HG03457 (cell line): ENCODE results near the gene HMG20A.
A peak's percentile ranks its signal among the peaks of the same experiment; 100 is the strongest.
"Not testable (repeated sequence)": the region's sequence is repeated elsewhere in the genome, so short reads cannot be mapped to it uniquely, and the experiment has no call there.

Experiments used
- ATAC-seq: cut with Tn5 transposase; IDR thresholded peaks from one replicate; pipeline ENCODE4 v1.9.1; 2021; ENCODE audit warnings: moderate number of reproducible peaks; ENCODE audit not compliant: unreplicated experiment

Gene HMG20A

DNA sequence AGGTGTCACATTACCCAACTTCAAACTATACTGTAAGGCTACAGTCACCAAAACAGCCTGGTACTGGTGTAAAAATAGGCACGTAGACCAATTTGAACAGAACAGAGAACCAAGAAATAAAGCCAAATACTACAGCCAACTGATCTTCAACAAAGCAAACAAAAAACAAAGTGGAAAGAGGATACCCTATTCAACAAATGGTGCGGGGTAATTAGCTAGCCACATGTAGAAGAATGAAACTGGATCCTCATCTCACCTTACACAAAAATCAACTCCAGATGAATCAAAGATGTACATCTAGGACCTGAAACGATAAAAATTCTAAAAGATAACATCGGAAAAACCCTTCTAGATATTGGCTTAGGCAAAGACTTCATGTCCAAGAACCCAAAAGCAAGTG lies 13.8 kb upstream of the HMG20A start:
- no peak for ATAC-seq

GRCh38 chr15:77409259-77410156 lies 11.2 kb upstream of the HMG20A start:
- ATAC-seq, result peak; percentile 61

GRCh38 chr15:77410157-77410500 lies 10.6 kb upstream of the HMG20A start:
- ATAC-seq, result not testable (repeated sequence)

GRCh38 chr15:77410701-77411618 lies 9.7 kb upstream of the HMG20A start:
- ATAC-seq, result no peak

DNA sequence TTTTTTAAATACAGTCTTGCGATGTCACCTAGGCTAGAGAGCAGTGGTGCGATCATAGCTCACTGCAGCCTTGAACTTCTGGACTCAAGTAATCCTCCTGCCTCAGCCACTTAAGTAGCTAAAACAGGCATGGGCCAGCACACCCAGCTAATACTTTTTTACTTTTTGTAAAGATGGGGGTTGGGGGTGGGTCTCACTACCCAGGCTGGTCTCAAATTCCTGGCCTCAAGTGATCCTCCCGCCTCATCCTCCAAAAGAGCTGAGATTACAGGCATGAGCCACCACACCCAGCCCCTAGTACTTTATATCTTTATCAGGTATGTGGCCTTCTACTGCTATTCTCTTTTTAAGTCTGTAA lies 9.1 kb upstream of the HMG20A start:
- ATAC-seq, result no peak

GRCh38 chr15:77412972-77413698 lies 7.6 kb upstream of the HMG20A start:
- ATAC-seq, result no peak

DNA sequence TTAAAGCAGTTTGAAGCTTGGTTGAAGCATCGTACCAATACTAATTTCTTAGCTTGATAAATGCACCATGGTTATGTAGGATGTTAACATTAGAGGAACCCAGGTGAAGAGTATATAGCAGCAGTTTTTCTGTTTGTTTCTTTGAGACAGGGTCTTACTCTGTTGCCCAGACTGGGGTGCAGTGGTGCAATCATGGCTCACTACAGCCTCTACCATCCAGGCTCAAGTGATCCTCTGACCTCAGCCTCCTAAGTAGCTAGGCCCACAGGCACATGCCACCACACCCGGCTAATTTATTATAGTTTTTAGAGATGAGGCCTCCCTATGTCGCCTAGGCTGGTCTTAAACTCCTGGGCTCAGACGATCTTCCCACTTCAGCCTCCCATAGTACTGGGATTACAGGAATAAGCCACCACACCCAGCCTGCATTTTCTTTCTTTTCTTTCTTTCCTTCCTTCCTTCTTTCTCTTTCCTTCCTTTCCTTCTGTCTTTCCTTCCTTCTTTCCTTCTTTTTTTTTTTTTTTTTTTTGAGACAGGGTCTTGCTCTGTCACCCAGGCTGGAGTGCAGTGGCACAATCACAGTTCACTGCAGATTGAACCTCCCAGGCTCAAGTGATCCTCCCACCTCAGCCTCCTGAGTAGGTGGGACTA lies 6.9 kb upstream of the HMG20A start:
- no peak for ATAC-seq

GRCh38 chr15:77414789-77415442 lies 5.8 kb upstream of the HMG20A start:
- ATAC-seq, result no peak

GRCh38 chr15:77415450-77416147 lies 5.1 kb upstream of the HMG20A start:
- ATAC-seq, result no peak

DNA sequence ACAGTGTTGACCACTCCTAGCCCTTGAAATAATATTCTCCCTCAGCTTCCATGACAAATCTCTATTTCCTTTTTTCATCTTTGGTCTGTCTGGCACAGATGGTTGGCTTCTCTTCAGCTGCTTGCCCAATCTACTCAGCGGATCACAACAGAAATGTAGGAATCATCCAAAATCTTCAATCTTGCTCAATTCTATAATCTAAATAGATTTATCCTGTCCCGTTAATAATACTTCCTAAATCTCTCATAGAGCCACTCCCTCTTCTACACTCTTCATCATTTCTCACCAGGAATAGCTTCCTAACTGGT lies 4.6 kb upstream of the HMG20A start:
- no peak for ATAC-seq

DNA sequence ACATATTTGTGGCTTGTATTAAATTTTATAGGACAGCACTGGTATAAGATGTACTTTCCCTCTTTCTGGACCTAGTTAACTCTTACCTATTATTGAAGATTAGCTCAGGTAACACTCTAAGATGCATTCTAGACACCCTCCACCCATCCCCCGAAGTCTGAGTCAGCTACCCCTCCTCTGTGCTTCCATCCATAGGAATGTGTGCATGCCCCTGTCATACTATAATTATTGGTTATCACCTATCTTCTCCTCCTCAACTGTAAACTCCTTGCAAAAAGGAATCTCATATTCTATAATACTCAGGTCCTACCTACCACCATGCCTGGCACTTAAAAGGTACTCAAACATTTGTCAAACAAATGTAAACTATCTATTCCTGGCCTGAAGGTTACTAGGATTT lies 3.7 kb upstream of the HMG20A start:
- no peak for ATAC-seq

- no peak for ATAC-seq
Measured at GRCh38 chr15:77417602-77418001, 3.1 kb upstream of the HMG20A start.

GRCh38 chr15:77418391-77418965 lies 2.2 kb upstream of the HMG20A start:
- ATAC-seq, result no peak

DNA sequence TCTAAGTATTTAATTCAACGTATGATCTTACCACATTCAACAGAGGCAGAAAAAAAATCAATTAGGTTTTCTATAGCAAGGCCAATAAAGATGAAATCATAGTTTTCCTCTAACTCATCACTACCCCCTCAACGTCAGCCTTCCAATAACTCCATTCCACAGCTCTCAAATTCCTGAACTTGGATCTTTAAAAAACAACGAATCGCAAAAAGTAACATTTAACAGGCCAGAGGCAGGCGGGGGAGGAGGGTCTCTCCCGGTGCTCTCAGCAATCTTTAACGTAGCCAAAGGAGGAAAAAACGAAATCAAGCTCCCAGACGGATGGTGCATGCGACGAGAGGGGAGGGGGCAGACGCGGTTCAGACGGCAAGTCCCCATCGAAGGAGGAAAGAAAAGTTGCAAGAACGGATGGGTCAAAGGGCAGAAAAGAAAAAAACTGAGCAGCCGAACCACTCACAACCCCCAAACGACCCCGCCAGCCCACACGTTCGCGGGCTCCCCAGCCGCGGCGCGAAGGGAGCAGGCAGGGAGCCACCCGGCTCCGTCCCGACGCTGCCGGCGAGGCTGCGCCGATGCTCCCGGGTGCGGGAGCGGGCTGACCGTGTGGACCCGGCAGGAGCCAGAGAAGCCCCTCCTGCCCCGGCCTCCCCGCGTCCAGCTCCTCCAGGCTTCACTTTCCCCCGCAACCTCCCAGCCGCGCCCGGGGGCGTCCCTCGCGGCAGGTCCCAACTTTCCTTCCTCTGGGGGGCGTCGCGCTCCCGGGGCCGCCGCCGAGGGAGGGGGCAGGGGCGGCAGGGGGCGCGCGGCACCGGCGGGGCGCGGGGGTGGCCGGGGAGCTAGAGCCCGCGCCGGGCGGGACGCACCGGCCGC lies 1.5 kb upstream of the HMG20A start:
- peak; percentile 16 for ATAC-seq

GRCh38 chr15:77419836-77420609 lies 665 bp upstream of the HMG20A start, which contains the start of gene PEAK1:
TSS of gene PEAK1 (minus strand) at chr15:77420104. CDS start at chr15:77181926, 238,178 bp downstream.
- ATAC-seq, result peak; percentile 84

GRCh38 chr15:77421370-77421700 lies 647 bp downstream of the HMG20A start:
- ATAC-seq, result no peak

- no peak for ATAC-seq
Measured at GRCh38 chr15:77425104-77425503, 4.4 kb downstream of the HMG20A start.

DNA sequence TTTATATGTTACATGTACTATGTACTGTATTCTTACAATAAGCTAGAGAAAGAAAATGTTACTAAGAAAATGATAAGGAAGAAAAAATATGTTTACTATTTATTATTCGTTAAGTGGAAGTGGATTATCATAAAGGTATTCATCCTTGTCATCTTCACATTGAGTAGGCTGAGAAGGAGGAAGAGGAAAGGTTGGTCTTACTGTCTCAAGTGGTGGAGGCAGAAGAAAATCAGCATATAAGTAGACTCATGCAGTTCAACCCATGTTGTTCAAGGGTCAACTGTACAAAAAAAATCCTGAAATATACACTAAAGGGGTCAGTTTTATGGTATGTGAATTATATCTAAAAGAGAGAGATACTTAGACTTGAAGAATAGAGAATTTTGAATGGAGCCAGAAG lies 5.7 kb downstream of the HMG20A start:
- no peak for ATAC-seq
